Measurements from ENCODE around the gene PTPN7.

GRCh38 chr1:202148391-202148790, 12.0 kb downstream of the PTPN7 start:
- TF ChIP-seq CTCF (IDR thresholded peaks at IDR 0.05) (no peak), POLR2A (IDR thresholded peaks at IDR 0.05) (no peak)

All from Peyer's patch (tissue), 4 donors.